Smooth muscle cell (in vitro differentiated cells): ENCODE measurements around the gene RNASEH2B. TPM values are rescaled to one million over a fixed set of nuclear protein-coding genes. Genes with fewer than 3 reads are reported as not detected.

ENCODE experiments used
- DNase-seq: peaks from one replicate; lab custom pipeline; 2025; ENCODE audit not compliant: unreplicated experiment; lab: John Stamatoyannopoulos, UW
- H2AFZ ChIP-seq: fragments of 200-600 bp; sonication (generic); 2 replicates; pipeline ENCODE4 v1.6.0; 2016; ENCODE audit warnings: antibody characterized with exemption, low read depth, mild to moderate bottlenecking
- H3F3A ChIP-seq: fragments of 200-600 bp; sonication (generic); 2 replicates; pipeline ENCODE4 v1.6.0; 2017; ENCODE audit warnings: antibody characterized with exemption, low read depth
- H3K27ac ChIP-seq: fragments of 200-600 bp; sonication (generic); 2 replicates; pipeline ENCODE4 v1.5.1; 2016; ENCODE audit warnings: low read depth, mild to moderate bottlenecking
- H3K27me3 ChIP-seq: fragments of 200-600 bp; sonication (generic); 2 replicates; pipeline ENCODE4 v1.6.1; 2016; ENCODE audit warnings: low read depth, mild to moderate bottlenecking
- H3K36me3 ChIP-seq: fragments of 200-600 bp; sonication (generic); 2 replicates; pipeline ENCODE4 v1.5.1; 2016; ENCODE audit warnings: low read depth
- H3K4me1 ChIP-seq: fragments of 200-600 bp; sonication (generic); 2 replicates; pipeline ENCODE4 v1.5.1; 2016; ENCODE audit warnings: low read depth
- H3K4me2 ChIP-seq: fragments of 200-600 bp; sonication (generic); 2 replicates; pipeline ENCODE4 v1.6.0; 2016; ENCODE audit warnings: mild to moderate bottlenecking
- H3K4me3 ChIP-seq: fragments of 200-600 bp; sonication (generic); 2 replicates; pipeline ENCODE4 v1.5.1; 2016; ENCODE audit warnings: mild to moderate bottlenecking
- H3K79me2 ChIP-seq: fragments of 200-600 bp; sonication (generic); 2 replicates; pipeline ENCODE4 v1.6.0; 2016; ENCODE audit warnings: low read depth, mild to moderate bottlenecking
- H3K9ac ChIP-seq: fragments of 200-600 bp; sonication (generic); 2 replicates; pipeline ENCODE4 v1.6.0; 2016; ENCODE audit warnings: low read depth
- H3K9me3 ChIP-seq: fragments of 200-600 bp; sonication (generic); replicated peaks from 2 replicates; pipeline ENCODE4 v1.5.1; 2016; ENCODE audit warnings: low read depth
- H4K20me1 ChIP-seq: fragments of 200-600 bp; sonication (generic); 2 replicates; pipeline ENCODE4 v1.6.0; 2016; ENCODE audit warnings: low read depth
- WGBS: methylation state at CpG from one replicate; pipeline ENCODE4 v1.1.7; 2016; ENCODE audit warnings: low lambda C conversion rate; 5-methylcytosine and 5-hydroxymethylcytosine counted together
- polyA plus RNA-seq: library from polyadenylated mRNA; unstranded; fragments of >200 nt; fragmentation: Nextera tagmentation; extraction: Ambion mirVana; gene quantifications from 2 replicates; pipeline ENCODE4 v1.2.1, GENCODE V29; 2016
- total RNA-seq: library from RNA; depleted of rRNA; stranded (reverse); fragments of >200 nt; gene quantifications from 2 replicates; pipeline ENCODE4 v1.2.3, GENCODE V29; 2014
- TF ChIP-seq, protein P1 (sequence below): fragments of 200-600 bp; sonication (generic); IDR thresholded peaks from 2 replicates; pipeline ENCODE4 v1.5.1; 2017; ENCODE audit warnings: borderline replicate concordance, mild to moderate bottlenecking, antibody characterized with exemption; ENCODE audit not compliant: insufficient read depth, poor library complexity, severe bottlenecking

The RNASEH2B gene
- total and polyA plus RNA-seq, 2 experiments from 2014 or later = 16.1 to 18.9 TPM

DNA sequence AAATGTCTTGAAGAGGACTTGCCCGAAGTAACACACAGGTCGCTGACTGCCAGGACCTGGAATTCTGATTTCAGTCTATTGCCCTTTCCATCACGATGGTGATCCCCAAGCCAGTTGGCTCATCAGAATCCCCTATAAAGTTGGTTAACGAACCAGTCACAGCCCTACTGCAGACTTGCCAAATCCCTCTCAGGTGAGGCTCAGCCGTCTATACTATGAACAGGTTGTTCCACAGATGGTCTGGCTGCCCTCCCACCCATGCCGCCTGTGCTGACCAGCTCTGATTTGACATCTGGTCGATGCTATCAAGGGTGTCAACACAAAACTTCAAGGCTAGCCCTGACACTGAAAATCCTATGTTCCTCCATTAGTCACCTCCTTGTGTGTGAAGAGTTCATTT, 90.0 kb downstream of the RNASEH2B start:
- Histone ChIP-seq H3K27me3 (peaks cover 23% of the 10 kb centered on the region), H3K36me3 (no peaks in the 10 kb centered on the region), H3K79me2 (no peaks in the 10 kb centered on the region), H3K9ac (no peak overlapping the region), H3K4me2 (no peak overlapping the region), H3K27ac (no peak overlapping the region), H3K9me3 (no peaks in the 10 kb centered on the region), H3K4me1 (no peaks in the 10 kb centered on the region), H2AFZ (no peak overlapping the region), H3F3A (no peaks in the 10 kb centered on the region), H3K4me3 (no peak overlapping the region), H4K20me1 (no peaks in the 10 kb centered on the region)
- 90% methylated on average over 7 of the region's 7 CpGs for WGBS
- TF ChIP-seq, protein P1, sequence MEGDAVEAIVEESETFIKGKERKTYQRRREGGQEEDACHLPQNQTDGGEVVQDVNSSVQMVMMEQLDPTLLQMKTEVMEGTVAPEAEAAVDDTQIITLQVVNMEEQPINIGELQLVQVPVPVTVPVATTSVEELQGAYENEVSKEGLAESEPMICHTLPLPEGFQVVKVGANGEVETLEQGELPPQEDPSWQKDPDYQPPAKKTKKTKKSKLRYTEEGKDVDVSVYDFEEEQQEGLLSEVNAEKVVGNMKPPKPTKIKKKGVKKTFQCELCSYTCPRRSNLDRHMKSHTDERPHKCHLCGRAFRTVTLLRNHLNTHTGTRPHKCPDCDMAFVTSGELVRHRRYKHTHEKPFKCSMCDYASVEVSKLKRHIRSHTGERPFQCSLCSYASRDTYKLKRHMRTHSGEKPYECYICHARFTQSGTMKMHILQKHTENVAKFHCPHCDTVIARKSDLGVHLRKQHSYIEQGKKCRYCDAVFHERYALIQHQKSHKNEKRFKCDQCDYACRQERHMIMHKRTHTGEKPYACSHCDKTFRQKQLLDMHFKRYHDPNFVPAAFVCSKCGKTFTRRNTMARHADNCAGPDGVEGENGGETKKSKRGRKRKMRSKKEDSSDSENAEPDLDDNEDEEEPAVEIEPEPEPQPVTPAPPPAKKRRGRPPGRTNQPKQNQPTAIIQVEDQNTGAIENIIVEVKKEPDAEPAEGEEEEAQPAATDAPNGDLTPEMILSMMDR = no peak
- DNase-seq = no peak

DNA sequence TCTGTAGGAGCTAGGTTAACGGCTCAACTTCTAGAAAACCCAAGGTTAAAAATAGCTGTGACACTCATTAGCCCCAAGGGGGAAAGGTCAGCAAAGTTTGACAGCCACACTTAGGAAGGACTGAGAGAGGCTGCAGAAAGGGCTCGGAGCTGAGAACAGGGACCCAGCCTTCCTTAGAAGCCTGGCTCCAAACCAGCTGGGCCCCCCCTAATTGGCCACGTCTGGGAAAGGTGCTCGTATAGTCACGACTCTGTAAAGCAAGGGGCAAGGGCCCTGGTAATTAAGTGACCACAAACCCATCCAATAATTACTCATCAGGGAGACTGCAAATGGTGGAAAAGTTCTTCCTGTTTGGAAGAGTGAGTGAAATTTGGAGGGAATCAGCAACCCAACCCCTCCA, 90.5 kb downstream of the RNASEH2B start:
- no peak for DNase-seq
- Histone ChIP-seq H3K36me3 (no peaks in the 10 kb centered on the region), H3K4me1 (no peaks in the 10 kb centered on the region), H3K4me2 (no peak overlapping the region), H2AFZ (no peak overlapping the region), H3K79me2 (no peaks in the 10 kb centered on the region), H3K27ac (no peak overlapping the region), H3K9ac (no peak overlapping the region), H3K27me3 (peaks cover 23% of the 10 kb centered on the region), H4K20me1 (no peaks in the 10 kb centered on the region), H3K4me3 (no peak overlapping the region), H3K9me3 (no peaks in the 10 kb centered on the region), H3F3A (no peaks in the 10 kb centered on the region)
- WGBS = 60% methylated on average over 5 of the region's 5 CpGs
- TF ChIP-seq, protein P1 = no peak

DNA sequence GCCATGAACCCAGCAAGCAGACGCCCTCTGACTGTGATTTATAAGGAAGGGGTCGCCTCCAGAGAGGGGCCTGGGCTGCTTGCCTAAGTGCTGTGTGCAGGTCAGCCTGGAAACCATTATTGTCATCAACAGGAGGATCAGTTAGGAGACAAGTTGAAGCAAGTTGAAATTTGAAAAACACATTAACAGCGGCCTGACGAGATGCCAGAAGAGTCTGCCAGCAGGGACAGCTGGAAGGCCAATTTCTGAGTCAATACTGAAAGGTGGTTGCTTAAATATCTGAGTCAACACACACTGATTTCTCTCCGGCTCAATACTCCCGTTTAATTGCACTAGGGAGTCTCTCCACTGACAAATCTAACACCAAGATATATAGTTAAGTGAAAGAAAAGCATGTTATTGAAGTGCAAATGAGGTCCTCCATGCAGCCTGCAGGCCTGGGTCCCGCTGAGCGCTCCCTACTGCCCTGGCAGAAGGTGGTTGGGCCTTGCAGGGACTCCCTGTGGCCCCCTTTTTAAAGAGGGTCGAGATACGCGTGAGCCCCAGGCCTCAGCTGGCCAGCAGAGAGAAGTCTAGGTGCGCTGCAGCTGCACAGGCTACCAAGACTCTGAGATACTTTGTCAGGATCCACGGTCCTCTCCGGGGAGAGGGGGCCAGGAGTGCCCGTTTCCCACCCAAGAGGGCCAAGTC, 91.1 kb downstream of the RNASEH2B start:
- no peak overlapping the region for H3K27ac ChIP-seq
- no peak for DNase-seq
- no peak overlapping the region for H3K4me3 ChIP-seq
- peaks cover 23% of the 10 kb centered on the region for H3K27me3 ChIP-seq
- no peaks in the 10 kb centered on the region for H3K79me2 ChIP-seq
- no peak overlapping the region for H3K4me2 ChIP-seq
- H3K9me3 ChIP-seq = no peaks in the 10 kb centered on the region
- WGBS = 75% methylated on average over 15 of the region's 15 CpGs
- no peaks in the 10 kb centered on the region for H3F3A ChIP-seq
- no peak overlapping the region for H3K9ac ChIP-seq
- TF ChIP-seq, protein P1 = no peak
- H2AFZ ChIP-seq = no peak overlapping the region
- H3K4me1 ChIP-seq = no peaks in the 10 kb centered on the region
- H4K20me1 ChIP-seq = no peaks in the 10 kb centered on the region
- no peaks in the 10 kb centered on the region for H3K36me3 ChIP-seq

DNA sequence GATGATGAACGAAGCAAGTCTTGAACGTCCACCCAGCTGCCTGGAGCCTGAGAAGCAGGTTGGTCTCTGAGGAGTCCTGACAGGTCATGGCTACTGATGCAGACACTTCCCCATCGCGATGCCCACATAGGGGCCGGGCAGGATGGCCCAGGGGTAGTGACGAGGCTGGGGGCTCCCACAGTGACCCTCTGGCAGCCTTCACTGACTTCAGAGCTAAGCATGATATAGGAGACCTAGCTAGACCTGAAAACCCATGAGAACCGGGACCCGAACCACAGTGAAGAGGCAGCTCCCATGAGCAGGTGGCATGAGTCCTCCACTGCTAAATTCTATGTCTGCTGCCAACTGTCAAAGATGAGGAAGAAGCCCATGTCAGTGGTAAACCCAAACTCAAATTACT, 91.7 kb downstream of the RNASEH2B start:
- Histone ChIP-seq H3F3A (no peaks in the 10 kb centered on the region), H3K27me3 (peaks cover 23% of the 10 kb centered on the region), H3K4me3 (no peak overlapping the region), H3K9ac (no peak overlapping the region), H3K36me3 (no peaks in the 10 kb centered on the region), H3K9me3 (no peaks in the 10 kb centered on the region), H2AFZ (no peak overlapping the region), H4K20me1 (no peaks in the 10 kb centered on the region), H3K4me2 (no peak overlapping the region), H3K4me1 (no peaks in the 10 kb centered on the region), H3K79me2 (no peaks in the 10 kb centered on the region), H3K27ac (no peak overlapping the region)
- TF ChIP-seq, protein P1 = no peak
- no peak for DNase-seq
- WGBS = 83% methylated on average over 8 of the region's 8 CpGs
